ENCODE data around the gene NET1. TPM values are rescaled to one million over a fixed set of nuclear protein-coding genes. Genes with fewer than 3 reads are reported as not detected.

The NET1 gene
- polyA plus RNA-seq, 3 donors = 1.2 to 1.7 (median 1.4) TPM

- no peak overlapping the region for H2AFZ ChIP-seq (ENCODE audit: insufficient read depth, low read depth, low read length, poor library complexity, severe bottlenecking)
- no peak overlapping the region for H3K4me3 Mint-ChIP-seq
- WGBS (ENCODE audit: insufficient coverage) = 100% methylated on average over 2 of the region's 8 CpGs
These were observed 54.8 kb downstream of the NET1 start for GRCh38 chr10:5467207-5467535.

DNA sequence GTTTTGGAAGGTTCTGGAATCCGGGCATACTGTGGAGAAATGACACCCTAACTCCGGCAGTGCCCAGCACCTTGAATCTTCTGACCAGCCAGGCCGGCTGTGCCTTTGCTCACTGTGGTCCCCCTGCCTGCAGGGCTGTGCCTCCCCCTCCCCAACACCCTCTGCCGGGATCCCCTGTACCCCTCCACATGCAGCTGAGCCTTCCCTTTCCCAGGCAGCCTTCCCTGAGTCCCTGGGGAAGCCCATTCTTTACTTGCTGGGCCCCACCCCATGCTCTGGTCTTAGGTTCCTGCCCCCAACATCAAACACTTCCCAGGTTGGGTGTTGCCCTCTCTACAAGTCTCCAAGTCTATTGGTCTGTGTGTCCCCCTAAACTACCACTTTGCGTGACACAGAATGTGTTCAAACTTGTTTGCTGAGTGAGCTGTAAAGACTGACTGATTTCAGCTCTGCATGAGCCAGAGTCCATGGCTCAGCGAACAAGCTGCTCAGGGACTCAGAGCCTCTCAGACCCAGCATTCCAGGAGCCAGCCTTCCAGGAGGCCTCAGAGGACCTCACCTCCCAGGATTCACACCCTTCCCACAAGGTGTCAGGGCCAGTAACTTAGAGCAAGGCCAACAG, 55.4 kb downstream of the NET1 start:
- peaks cover 0 to 9% (median 4%) of the 10 kb centered on the region in 7 donors for H3K9me3 Mint-ChIP-seq
- Histone ChIP-seq H3K4me3 (replicated peaks in 1 of 3; ENCODE audit: low read depth in 2 of 3, low read length in 3 of 3) (no peak overlapping the region), H3K4me1 (ENCODE audit: control insufficient read depth in 1 of 2, insufficient read depth in 2 of 2, low read length in 2 of 2) (no peaks in the 10 kb centered on the region), H3K9ac (ENCODE audit: insufficient read depth, low read length, poor library complexity, severe bottlenecking) (no peak overlapping the region), H3K36me3 (replicated peaks in 1 of 2; ENCODE audit: control insufficient read depth in 1 of 2, insufficient read depth in 2 of 2, low read length in 2 of 2) (no peaks in the 10 kb centered on the region), H3K9me3 (replicated peaks in 1 of 2; ENCODE audit: control insufficient read depth in 1 of 2, insufficient read depth in 1 of 2, low read length in 2 of 2) (peaks cover 0 to 5% of the 10 kb centered on the region in 2 donors), H3K27me3 (ENCODE audit: control insufficient read depth in 2 of 2, insufficient read depth in 2 of 2, low read length in 2 of 2) (no peaks in the 10 kb centered on the region), H4K20me1 (ENCODE audit: insufficient read depth, low read length) (no peaks in the 10 kb centered on the region), H3K79me2 (ENCODE audit: insufficient read depth, low read length) (no peaks in the 10 kb centered on the region), H3K27ac (ENCODE audit: low read depth in 1 of 2, low read length in 2 of 2) (no peak overlapping the region), H3K4me2 (replicated peaks; ENCODE audit: extremely low read depth, low read length, poor library complexity, severe bottlenecking) (no peak overlapping the region), H2AFZ (ENCODE audit: insufficient read depth, low read depth, low read length, poor library complexity, severe bottlenecking) (no peak overlapping the region)
- no peak for DNase-seq
- intact Hi-C loops (cut with micrococcal nuclease) = no loop called here
- H3K4me1 Mint-ChIP-seq = no peaks in the 10 kb centered on the region
- no peaks in the 10 kb centered on the region for H3K36me3 Mint-ChIP-seq
- H3K27me3 Mint-ChIP-seq (ENCODE audit: low read depth in 3 of 3) = peaks cover 0 to 4% (median 0%) of the 10 kb centered on the region in 3 donors
- H3K4me3 Mint-ChIP-seq = no peak overlapping the region
- TF ChIP-seq CTCF (IDR thresholded peaks at IDR 0.05) = no peak
- H3K27ac Mint-ChIP-seq = no peak overlapping the region
- WGBS (ENCODE audit: insufficient coverage) = 78% methylated on average over 5 of the region's 6 CpGs

More at GRCh38 chr10:5467207-5467535, 54.8 kb downstream of the NET1 start:
- Histone ChIP-seq H3K4me2 (replicated peaks; ENCODE audit: extremely low read depth, low read length, poor library complexity, severe bottlenecking) (no peak overlapping the region), H3K36me3 (replicated peaks in 1 of 2; ENCODE audit: control insufficient read depth in 1 of 2, insufficient read depth in 2 of 2, low read length in 2 of 2) (no peaks in the 10 kb centered on the region), H3K27me3 (ENCODE audit: control insufficient read depth in 2 of 2, insufficient read depth in 2 of 2, low read length in 2 of 2) (no peaks in the 10 kb centered on the region), H3K27ac (ENCODE audit: low read depth in 1 of 2, low read length in 2 of 2) (no peak overlapping the region), H3K9ac (ENCODE audit: insufficient read depth, low read length, poor library complexity, severe bottlenecking) (no peak overlapping the region), H3K79me2 (ENCODE audit: insufficient read depth, low read length) (no peaks in the 10 kb centered on the region), H3K4me1 (ENCODE audit: control insufficient read depth in 1 of 2, insufficient read depth in 2 of 2, low read length in 2 of 2) (no peaks in the 10 kb centered on the region), H3K4me3 (replicated peaks in 1 of 3; ENCODE audit: low read depth in 2 of 3, low read length in 3 of 3) (no peak overlapping the region), H3K9me3 (replicated peaks in 1 of 2; ENCODE audit: control insufficient read depth in 1 of 2, insufficient read depth in 1 of 2, low read length in 2 of 2) (peaks cover 0 to 5% of the 10 kb centered on the region in 2 donors), H4K20me1 (ENCODE audit: insufficient read depth, low read length) (no peaks in the 10 kb centered on the region)
- Mint-ChIP-seq H3K27ac (no peak overlapping the region), H3K36me3 (no peaks in the 10 kb centered on the region), H3K9me3 (peaks cover 0 to 9% (median 4%) of the 10 kb centered on the region in 7 donors), H3K27me3 (ENCODE audit: low read depth in 3 of 3) (peaks cover 0 to 4% (median 0%) of the 10 kb centered on the region in 3 donors), H3K4me1 (peaks cover under 1% of the 10 kb centered on the region)
- intact Hi-C loops (cut with micrococcal nuclease) = no loop called here
- TF ChIP-seq CTCF (IDR thresholded peaks at IDR 0.05) = no peak
- no peak for DNase-seq

All from CD14-positive monocyte (primary cell).